Neural progenitor cell (in vitro differentiated cells): ENCODE results near the gene TRAF3.

Experiments used
- CTCF ChIP-seq: fragments of 200-600 bp; sonication (generic); IDR thresholded peaks from 2 replicates; pipeline ENCODE4 v1.5.1; 2017; ENCODE audit warnings: antibody characterized with exemption, mild to moderate bottlenecking
- EZH2 ChIP-seq: fragments of 200-600 bp; sonication (generic); IDR thresholded peaks from 2 replicates; pipeline ENCODE4 v1.6.1; 2017; ENCODE audit warnings: antibody characterized with exemption, mild to moderate bottlenecking, moderate library complexity

GRCh38 chr14:102757646-102758045, 19.6 kb upstream of the TRAF3 start:
- no peak for TF ChIP-seq CTCF
- TF ChIP-seq EZH2 = no peak
